ENCODE data around the gene ELMO2.
A peak's percentile ranks its signal among the peaks of the same experiment; 100 is the strongest.

The ELMO2 gene

DNA sequence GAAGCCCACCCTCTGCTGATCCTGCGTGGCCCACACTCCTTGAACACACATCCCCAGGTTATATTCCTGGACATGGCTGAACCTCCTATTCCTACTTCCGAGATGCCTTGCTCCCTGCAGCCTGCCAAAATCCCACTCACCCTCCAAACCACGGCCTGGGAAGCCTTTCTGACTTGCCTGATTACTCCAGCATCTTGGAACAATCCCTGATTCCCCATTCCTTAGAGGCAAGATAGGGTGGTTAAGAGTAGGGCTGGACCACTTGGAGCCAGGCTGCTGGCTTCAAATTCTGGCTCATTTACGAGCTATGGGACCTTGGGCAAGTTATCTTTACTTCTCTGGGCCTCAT lies 52.2 kb downstream of the ELMO2 start:
- TF ChIP-seq, protein P1, sequence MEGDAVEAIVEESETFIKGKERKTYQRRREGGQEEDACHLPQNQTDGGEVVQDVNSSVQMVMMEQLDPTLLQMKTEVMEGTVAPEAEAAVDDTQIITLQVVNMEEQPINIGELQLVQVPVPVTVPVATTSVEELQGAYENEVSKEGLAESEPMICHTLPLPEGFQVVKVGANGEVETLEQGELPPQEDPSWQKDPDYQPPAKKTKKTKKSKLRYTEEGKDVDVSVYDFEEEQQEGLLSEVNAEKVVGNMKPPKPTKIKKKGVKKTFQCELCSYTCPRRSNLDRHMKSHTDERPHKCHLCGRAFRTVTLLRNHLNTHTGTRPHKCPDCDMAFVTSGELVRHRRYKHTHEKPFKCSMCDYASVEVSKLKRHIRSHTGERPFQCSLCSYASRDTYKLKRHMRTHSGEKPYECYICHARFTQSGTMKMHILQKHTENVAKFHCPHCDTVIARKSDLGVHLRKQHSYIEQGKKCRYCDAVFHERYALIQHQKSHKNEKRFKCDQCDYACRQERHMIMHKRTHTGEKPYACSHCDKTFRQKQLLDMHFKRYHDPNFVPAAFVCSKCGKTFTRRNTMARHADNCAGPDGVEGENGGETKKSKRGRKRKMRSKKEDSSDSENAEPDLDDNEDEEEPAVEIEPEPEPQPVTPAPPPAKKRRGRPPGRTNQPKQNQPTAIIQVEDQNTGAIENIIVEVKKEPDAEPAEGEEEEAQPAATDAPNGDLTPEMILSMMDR (IDR thresholded peaks at IDR 0.05; ENCODE audit: low read length, missing control alignments) = no peak
- no peak overlapping the region for H3K4me3 ChIP-seq (replicated peaks; ENCODE audit: low read depth, low read length)
- DNase-seq (ENCODE audit: low read depth) = no peak

DNA sequence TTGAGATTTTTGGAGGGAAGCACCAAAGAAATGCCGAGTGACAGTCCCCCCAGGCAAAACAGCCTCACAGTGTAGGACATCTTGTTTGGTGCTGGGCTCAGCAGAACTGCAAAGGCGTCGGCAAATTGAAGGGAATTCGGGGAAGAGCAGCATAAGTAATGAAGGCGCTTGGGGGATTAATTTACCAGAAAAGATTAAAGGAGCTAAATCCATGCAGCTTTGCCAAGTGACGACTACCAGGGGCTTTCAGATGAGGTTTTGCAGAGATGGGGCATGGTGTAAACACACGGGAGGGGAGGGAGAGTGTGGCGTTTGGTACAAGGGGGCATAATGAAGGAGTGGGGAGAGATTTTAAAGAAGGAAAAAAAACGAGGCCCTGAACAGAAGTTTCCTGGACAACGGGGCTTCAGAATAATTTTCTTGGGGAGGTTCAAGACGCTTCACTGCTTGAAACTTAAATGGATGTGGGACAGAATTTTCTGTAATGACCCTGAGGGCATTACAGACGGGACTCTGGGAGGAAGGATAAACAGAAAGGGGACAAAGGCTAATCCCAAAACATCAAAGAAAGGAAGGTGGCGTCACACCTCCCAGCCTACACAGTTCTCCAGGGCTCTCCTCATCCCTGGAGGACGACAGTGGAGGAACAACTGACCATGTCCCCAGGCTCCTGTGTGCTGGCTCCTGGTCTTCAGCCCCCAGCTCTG lies 52.8 kb downstream of the ELMO2 start:
- no peak overlapping the region for H3K4me3 ChIP-seq (replicated peaks; ENCODE audit: low read depth, low read length)
- DNase-seq (ENCODE audit: low read depth) = no peak
- TF ChIP-seq, protein P1 (IDR thresholded peaks at IDR 0.05; ENCODE audit: low read length, missing control alignments) = no peak

DNA sequence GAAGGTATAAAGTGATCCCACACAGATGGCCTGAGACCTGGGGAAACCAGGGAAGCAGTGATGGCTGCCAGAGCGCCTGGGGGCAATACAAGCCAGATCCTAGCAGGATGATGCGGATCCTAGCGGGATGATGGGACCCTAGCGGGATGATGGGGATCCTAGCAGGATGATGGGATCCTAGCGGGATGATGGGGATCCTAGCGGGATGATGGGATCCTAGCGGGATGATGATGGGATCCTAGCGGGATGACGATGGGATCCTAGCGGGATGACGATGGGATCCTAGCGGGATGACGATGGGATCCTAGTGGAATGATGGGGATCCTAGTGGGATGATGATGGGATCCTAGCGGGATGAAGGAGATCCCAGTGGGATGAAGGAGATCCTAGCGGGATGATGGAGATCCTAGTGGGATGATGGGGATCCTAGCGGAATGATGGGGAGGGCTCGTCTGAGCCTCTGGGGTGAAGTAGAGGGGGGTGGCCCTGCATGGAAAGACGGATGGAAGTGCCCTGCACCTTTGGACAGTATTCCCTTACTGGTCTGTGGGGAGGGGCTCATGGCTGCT lies 54.0 kb downstream of the ELMO2 start:
- no peak for DNase-seq (ENCODE audit: low read depth)
- TF ChIP-seq, protein P1 (IDR thresholded peaks at IDR 0.05; ENCODE audit: low read length, missing control alignments) = no peak
- no peak overlapping the region for H3K4me3 ChIP-seq (replicated peaks; ENCODE audit: low read depth, low read length)

DNA sequence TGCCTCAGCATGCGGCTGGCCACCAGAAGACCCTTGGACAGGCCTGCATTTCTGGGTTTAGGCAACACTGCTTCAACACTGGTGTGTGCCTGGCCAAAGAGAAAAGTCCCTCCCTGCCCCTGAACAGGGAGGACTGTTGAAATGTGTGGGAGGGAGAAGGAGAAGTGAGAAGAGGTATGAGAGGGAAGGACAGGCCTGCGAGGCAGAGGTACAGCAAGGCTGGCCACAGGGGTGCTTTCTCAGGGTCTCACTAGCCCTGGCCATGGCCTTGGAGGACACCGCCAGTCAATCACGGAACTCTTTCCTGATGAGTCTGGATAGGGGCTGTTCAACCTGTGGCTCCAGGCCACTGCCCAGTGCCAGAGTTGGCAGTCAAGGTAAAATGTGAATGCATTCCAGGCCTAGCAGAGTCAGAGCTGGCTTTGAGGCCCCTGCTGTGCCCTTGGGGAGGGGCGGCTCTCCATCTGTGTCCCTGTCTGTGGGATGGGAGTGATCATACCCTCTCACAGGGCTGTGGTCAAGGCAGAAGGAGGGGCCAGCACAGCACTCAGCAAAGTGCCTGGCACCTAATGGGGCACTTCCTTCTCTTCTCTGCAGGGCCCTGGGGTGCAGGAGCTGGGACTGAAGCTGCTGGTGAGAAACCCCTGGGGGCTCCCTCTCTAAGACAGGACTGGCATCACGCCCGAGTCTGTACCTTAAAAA lies 54.9 kb downstream of the ELMO2 start:
- DNase-seq (ENCODE audit: low read depth) = no peak
- TF ChIP-seq, protein P1 (IDR thresholded peaks at IDR 0.05; ENCODE audit: low read length, missing control alignments) = no peak
- no peak overlapping the region for H3K4me3 ChIP-seq (replicated peaks; ENCODE audit: low read depth, low read length)

DNA sequence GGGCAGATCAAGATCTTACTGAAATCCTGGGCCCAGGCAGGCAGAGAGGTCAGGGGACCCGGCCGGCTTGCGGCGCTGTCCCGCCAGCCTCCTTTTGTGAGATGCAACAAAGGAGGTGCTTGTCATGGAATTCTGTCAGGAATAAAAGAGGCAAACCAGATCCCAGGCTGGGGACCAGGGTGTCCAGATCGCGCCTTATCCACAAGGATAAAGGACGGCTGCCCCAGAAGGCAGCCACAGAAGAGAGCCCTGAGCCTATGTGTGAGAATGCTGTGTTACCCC lies 55.5 kb downstream of the ELMO2 start:
- no peak for DNase-seq (ENCODE audit: low read depth)
- TF ChIP-seq, protein P1 (IDR thresholded peaks at IDR 0.05; ENCODE audit: low read length, missing control alignments) = no peak
- no peak overlapping the region for H3K4me3 ChIP-seq (replicated peaks; ENCODE audit: low read depth, low read length)

DNA sequence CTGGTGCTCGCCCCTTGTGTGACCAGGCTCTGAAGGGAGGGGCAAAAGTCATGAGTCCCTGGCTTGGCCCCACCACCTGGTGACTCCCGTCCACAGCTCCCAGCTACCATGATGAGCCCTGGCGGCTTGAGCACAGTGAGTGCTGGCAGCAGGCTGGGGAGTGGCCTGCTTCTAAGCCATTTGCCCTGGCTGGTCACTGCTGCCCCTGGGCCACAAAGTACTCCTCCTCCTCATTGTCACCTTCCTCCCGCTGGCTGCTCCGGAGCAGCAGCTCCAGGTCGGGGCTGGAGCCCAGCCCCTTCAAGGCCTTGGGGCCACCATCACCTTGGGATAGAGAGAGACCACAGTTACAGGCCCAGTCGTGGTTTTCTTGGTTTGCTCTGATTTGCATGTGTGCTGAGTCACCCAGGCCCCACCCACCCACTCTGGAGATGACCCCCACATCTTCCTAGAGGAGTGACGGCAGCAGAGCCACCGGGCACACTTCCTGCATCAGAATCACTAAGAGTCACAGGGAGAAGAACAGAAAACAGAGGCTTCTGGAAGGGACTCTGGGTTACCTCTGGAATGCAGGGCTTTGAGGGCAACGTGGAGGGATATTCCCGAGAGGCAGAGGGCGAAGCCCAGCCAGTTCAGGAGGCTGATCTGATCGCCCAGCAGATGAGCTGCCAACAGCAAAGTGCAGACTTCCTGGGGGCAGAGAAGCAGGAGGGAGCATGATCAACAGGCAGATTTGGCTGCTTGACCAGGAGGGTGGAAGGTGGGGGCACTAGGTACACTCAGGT lies 56.0 kb downstream of the ELMO2 start:
- TF ChIP-seq, protein P1 (IDR thresholded peaks at IDR 0.05; ENCODE audit: low read length, missing control alignments) = no peak
- no peak overlapping the region for H3K4me3 ChIP-seq (replicated peaks; ENCODE audit: low read depth, low read length)
- peak; percentile 86 for DNase-seq (ENCODE audit: low read depth)
